Spleen (tissue), 7 donors: ENCODE results near the gene FHIP1A.

ENCODE experiments used
- POLR2A ChIP-seq, 3 donors: fragments of 450-650 bp; IDR thresholded peaks; one replicate each; pipeline ENCODE4 v1.5.1; 2017; ENCODE audit warnings: antibody characterized with exemption in 3 of 3, mild to moderate bottlenecking in 1 of 3
- TF ChIP-seq, protein P1 (sequence below), 11 experiments: fragments of 200-600 bp in 7 of 11; fragments of 450-650 bp in 4 of 11; sonication (generic) in 4 of 11; IDR thresholded peaks in 8 of 11; conservative IDR thresholded peaks in 3 of 11; 1 replicate in 7 of 11; 2 replicates in 4 of 11; pipeline versions ENCODE4 v1.4.0 to v1.8.0; 2016 to 2021; ENCODE audit warnings: antibody characterized with exemption in 11 of 11, inconsistent platforms in 4 of 11, mild to moderate bottlenecking in 1 of 11
- donor health status: DM: no; HTN: no; CAD: no; lungs with moderate emphysema.
- donor health status: DM: no; HTN: no; CAD: no.
- donor health status: DM: no; HTN: no; CAD: no.

DNA sequence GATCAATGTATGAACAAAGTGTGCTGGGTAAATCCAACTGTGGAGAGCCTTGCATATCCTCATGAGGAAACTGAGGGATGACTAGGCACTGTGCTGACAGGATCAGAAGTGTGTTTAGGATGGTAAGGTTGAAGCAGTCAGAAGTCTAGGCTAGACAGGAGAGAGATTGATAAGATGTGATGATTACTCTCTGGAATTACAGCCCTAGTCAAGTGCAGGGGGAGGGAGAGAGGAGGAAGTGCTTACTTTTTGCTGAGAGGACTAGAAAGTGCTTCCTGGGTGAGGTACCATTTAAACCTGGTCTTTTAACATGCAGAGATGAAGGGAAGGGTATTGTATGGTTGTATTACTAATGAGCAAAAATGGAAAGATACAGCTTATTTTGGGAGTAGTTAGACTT is 23.7 kb downstream of the FHIP1A start:
- no peak for TF ChIP-seq POLR2A (IDR thresholded peaks at IDR 0.05)
- TF ChIP-seq, protein P1, sequence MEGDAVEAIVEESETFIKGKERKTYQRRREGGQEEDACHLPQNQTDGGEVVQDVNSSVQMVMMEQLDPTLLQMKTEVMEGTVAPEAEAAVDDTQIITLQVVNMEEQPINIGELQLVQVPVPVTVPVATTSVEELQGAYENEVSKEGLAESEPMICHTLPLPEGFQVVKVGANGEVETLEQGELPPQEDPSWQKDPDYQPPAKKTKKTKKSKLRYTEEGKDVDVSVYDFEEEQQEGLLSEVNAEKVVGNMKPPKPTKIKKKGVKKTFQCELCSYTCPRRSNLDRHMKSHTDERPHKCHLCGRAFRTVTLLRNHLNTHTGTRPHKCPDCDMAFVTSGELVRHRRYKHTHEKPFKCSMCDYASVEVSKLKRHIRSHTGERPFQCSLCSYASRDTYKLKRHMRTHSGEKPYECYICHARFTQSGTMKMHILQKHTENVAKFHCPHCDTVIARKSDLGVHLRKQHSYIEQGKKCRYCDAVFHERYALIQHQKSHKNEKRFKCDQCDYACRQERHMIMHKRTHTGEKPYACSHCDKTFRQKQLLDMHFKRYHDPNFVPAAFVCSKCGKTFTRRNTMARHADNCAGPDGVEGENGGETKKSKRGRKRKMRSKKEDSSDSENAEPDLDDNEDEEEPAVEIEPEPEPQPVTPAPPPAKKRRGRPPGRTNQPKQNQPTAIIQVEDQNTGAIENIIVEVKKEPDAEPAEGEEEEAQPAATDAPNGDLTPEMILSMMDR (IDR thresholded peaks at IDR 0.05 in 8 of 11, conservative IDR thresholded peaks at IDR 0.05 in 3 of 11), result no peak
